Activated T-cell treated with anti-CD3 and anti-CD28 coated beads, Interleukin-2, amount 50 U/mL, for 48 hours (primary cell): ENCODE measurements around the gene VAPA.
A peak's percentile ranks its signal among the peaks of the same experiment; 100 is the strongest.

ENCODE experiments used
- DNase-seq, 2 experiments: peaks; one replicate each; pipeline ENCODE4 v3.0.0-alpha.2; 2020

VAPA gene

GRCh38 chr18:9913526-9914333, at the start of gene VAPA:
VAPA (plus strand) TSS chr18:9914016; CDS start chr18:9914257, 241 bp downstream.
- peak; percentile 95 for DNase-seq

GRCh38 chr18:9865764-9866490, 47.9 kb upstream of the VAPA start:
- no peak for DNase-seq

- DNase-seq: no peak
Measured at GRCh38 chr18:9866627-9867026, 47.2 kb upstream of the VAPA start.

- no peak for DNase-seq
Measured at GRCh38 chr18:9867071-9867594, 46.7 kb upstream of the VAPA start.

- DNase-seq: no peak
Measured at GRCh38 chr18:9868857-9869714, 44.7 kb upstream of the VAPA start.

- no peak for DNase-seq
Measured at GRCh38 chr18:9869715-9870430, 43.9 kb upstream of the VAPA start.

GRCh38 chr18:9870431-9871008, 43.3 kb upstream of the VAPA start:
- DNase-seq: no peak

- DNase-seq: no peak
Measured at GRCh38 chr18:9871244-9871746, 42.5 kb upstream of the VAPA start.

GRCh38 chr18:9872823-9873222, 41.0 kb upstream of the VAPA start:
- no peak for DNase-seq

- DNase-seq: no peak
Measured at GRCh38 chr18:9874728-9875127, 39.1 kb upstream of the VAPA start.

- no peak for DNase-seq
Measured at GRCh38 chr18:9876212-9876866, 37.5 kb upstream of the VAPA start.

GRCh38 chr18:9876867-9877654, 36.8 kb upstream of the VAPA start:
- no peak for DNase-seq

- DNase-seq: no peak
Measured at GRCh38 chr18:9877655-9878014, 36.2 kb upstream of the VAPA start.

GRCh38 chr18:9878095-9878494, 35.7 kb upstream of the VAPA start:
- DNase-seq: no peak

GRCh38 chr18:9878783-9879242, 35.0 kb upstream of the VAPA start:
- DNase-seq: no peak

GRCh38 chr18:9884090-9884489, 29.7 kb upstream of the VAPA start:
- no peak for DNase-seq

GRCh38 chr18:9884532-9885140, 29.2 kb upstream of the VAPA start:
- DNase-seq: no peak

GRCh38 chr18:9885170-9886004, 28.4 kb upstream of the VAPA start, which contains the start of gene TXNDC2:
TXNDC2 (plus strand) TSS chr18:9885973; CDS start chr18:9886681, 708 bp downstream.
- no peak for DNase-seq

- no peak for DNase-seq
Measured at GRCh38 chr18:9886005-9886348, 27.8 kb upstream of the VAPA start.
